Measurements from ENCODE around the gene TSTD1.
"Not testable (repeated sequence)": the region's sequence is repeated elsewhere in the genome, so short reads cannot be mapped to it uniquely, and the experiment has no call there.

Gene TSTD1

DNA sequence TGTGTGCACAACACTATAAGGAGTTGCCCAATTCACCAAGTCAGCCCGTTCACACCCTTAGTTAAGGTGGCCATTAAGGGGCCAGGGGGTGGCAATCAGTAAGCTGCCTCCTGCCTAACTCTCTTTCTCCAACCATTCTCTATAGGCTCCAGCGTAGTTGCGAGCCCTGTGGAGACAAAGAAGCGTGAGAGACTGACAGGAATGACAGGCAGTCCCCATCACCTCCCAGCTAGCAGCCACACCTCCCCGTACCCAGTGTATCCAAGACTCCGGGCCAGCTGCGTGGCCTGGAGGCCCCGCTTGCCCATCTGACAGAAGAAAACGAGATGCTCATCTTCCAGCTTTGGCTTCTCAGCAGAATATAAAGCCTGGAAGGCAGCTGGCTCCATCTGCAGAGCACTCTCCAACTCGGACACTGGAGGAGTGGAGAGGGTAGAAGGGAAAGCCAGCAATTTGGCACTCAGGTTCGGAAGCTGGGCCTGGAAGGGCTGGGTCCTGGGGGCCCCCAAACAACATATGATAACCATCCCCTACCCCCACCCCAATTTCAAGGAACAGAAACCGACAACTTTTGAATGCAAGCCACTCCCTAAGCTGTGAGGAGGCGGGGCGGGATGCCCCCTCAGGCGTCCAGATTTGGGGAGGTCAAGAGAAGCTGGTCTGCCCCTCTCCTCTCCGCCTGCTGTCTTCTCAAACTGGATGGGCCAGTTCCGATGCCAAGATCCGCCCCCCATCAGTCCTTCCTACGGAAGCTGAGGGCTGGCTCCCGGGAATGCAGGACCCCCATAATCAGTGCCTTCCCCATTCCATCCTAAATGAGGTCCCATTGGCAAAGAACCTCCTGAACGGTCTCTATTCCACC is 872 bp downstream of the TSTD1 start:
- TF ChIP-seq, protein P1, sequence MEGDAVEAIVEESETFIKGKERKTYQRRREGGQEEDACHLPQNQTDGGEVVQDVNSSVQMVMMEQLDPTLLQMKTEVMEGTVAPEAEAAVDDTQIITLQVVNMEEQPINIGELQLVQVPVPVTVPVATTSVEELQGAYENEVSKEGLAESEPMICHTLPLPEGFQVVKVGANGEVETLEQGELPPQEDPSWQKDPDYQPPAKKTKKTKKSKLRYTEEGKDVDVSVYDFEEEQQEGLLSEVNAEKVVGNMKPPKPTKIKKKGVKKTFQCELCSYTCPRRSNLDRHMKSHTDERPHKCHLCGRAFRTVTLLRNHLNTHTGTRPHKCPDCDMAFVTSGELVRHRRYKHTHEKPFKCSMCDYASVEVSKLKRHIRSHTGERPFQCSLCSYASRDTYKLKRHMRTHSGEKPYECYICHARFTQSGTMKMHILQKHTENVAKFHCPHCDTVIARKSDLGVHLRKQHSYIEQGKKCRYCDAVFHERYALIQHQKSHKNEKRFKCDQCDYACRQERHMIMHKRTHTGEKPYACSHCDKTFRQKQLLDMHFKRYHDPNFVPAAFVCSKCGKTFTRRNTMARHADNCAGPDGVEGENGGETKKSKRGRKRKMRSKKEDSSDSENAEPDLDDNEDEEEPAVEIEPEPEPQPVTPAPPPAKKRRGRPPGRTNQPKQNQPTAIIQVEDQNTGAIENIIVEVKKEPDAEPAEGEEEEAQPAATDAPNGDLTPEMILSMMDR (IDR thresholded peaks at IDR 0.05; ENCODE audit: low read depth, low read length, missing control alignments): no peak
- DNase-seq: no peak
- no peak overlapping the region for H3K27ac ChIP-seq
- no peaks in the 10 kb centered on the region for H3K27me3 ChIP-seq (replicated peaks)
- peak overlapping the region; percentile 54 for H3K4me3 ChIP-seq (ENCODE audit: low read depth, low read length)
- peaks cover 31% of the 10 kb centered on the region for H3K36me3 ChIP-seq (replicated peaks)
- in situ Hi-C loops (cut with HindIII; ENCODE audit: low pct_ligation_motif_present, low sequenced_read_pairs): loop anchor here (25.0 kb wide), 1 partner anchor 99 kb away; the partner anchor contains the start of gene DEDD

DNA sequence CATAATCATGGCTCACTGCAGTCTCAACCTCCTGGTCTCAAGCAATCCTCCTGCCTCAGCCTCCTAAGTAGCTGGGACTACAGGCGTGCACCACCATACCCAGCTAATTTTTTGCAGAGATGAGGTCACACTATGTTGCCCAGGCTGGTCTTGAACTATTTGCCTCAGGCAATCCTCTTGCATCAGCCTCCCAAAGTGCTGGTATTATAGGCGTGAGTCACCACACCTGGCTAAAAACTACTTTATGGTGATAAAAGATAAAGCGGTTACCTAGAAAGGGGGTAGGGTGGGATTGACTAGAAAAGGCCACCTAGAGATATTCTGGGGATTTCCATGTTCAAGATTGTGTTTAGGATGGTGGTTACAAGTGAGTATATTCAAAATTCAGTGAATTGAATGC is 5.0 kb downstream of the TSTD1 start:
- Histone ChIP-seq H3K4me3 (ENCODE audit: low read depth, low read length) (no peak overlapping the region), H3K27me3 (replicated peaks) (no peaks in the 10 kb centered on the region), H3K27ac (no peak overlapping the region), H3K36me3 (replicated peaks) (no peaks in the 10 kb centered on the region)
- in situ Hi-C loops (cut with HindIII; ENCODE audit: low pct_ligation_motif_present, low sequenced_read_pairs): loop anchor here (25.0 kb wide), 1 partner anchor 104 kb away; the partner anchor contains the start of gene DEDD
- TF ChIP-seq, protein P1 (IDR thresholded peaks at IDR 0.05; ENCODE audit: low read depth, low read length, missing control alignments): no peak
- no peak for DNase-seq

DNA sequence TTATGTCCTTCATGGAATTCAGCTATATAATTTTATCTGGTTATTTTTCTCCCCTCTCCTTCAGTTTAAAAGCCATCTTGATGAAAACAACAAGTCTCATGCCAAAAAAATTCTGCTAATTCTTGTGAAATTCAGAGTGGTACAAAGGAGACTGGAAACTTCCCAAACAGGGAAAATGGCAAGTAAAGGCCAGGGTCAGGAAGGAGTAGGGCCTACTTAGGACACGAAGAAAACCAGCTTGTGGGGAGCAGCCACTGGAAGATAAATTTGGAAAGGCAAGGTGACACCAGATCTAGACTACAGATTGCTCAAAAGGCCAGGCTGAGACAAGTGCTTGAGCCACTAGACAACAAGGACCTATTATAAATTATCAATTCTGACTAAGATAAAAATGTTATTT is 6.4 kb downstream of the TSTD1 start:
- Histone ChIP-seq H3K36me3 (replicated peaks) (no peaks in the 10 kb centered on the region), H3K4me3 (ENCODE audit: low read depth, low read length) (no peak overlapping the region), H3K27ac (no peak overlapping the region), H3K27me3 (replicated peaks) (no peaks in the 10 kb centered on the region)
- no peak for DNase-seq
- in situ Hi-C loops (cut with HindIII; ENCODE audit: low pct_ligation_motif_present, low sequenced_read_pairs): loop anchor here (25.0 kb wide), 1 partner anchor 105 kb away; the partner anchor contains the start of gene DEDD
- TF ChIP-seq, protein P1 (IDR thresholded peaks at IDR 0.05; ENCODE audit: low read depth, low read length, missing control alignments): no peak

DNA sequence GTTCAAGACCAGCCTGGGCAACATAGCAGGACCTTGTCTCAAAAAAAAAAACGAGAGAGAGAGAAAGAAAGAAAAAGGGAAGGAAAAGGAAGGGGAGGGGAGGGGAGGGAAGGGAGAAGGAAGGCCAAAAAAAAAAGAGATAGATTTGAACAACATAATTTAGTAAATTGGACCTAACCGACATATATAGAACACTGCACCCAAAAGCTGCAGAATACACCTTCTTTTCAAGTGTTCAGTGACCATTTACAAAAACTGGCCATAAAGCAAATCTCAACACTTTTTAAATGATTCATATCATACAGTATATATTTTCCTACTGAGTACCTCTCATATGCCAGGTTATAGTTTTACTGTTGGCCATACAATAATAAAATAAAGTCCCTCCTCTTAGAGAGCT is 6.9 kb downstream of the TSTD1 start:
- in situ Hi-C loops (cut with HindIII; ENCODE audit: low pct_ligation_motif_present, low sequenced_read_pairs): loop anchor here (25.0 kb wide), 1 partner anchor 105 kb away; the partner anchor contains the start of gene DEDD
- no peak for DNase-seq
- Histone ChIP-seq H3K27ac (no peak overlapping the region), H3K36me3 (replicated peaks) (no peaks in the 10 kb centered on the region), H3K27me3 (replicated peaks) (no peaks in the 10 kb centered on the region), H3K4me3 (ENCODE audit: low read depth, low read length) (no peak overlapping the region)
- TF ChIP-seq, protein P1 (IDR thresholded peaks at IDR 0.05; ENCODE audit: low read depth, low read length, missing control alignments): no peak

DNA sequence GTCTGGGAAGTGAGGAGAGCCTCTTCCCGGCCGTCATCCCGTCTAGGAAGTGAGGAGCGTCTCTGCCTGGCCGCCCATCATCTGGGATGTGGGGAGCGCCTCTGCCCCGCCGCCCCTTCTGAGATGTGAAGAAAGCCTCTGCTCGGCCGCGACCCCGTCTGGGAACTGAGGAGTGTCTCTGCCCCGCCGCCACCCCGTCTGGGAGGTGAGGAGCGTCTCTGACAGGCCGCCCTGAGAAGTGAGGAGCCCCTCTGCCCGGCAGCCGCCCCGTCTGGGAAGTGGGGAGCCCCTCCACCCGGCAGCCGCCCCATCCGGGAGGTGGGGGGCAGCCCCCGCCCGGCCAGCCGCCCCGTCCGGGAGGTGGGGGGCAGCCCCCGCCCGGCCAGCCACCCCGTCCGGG is 9.3 kb downstream of the TSTD1 start:
- H3K27ac ChIP-seq; H3K4me3 ChIP-seq (ENCODE audit: low read depth, low read length); DNase-seq; H3K27me3 ChIP-seq (replicated peaks); H3K36me3 ChIP-seq (replicated peaks): not testable (repeated sequence)
- in situ Hi-C loops (cut with HindIII; ENCODE audit: low pct_ligation_motif_present, low sequenced_read_pairs): loop anchor here (25.0 kb wide), 1 partner anchor 108 kb away; the partner anchor contains the start of gene DEDD

DNA sequence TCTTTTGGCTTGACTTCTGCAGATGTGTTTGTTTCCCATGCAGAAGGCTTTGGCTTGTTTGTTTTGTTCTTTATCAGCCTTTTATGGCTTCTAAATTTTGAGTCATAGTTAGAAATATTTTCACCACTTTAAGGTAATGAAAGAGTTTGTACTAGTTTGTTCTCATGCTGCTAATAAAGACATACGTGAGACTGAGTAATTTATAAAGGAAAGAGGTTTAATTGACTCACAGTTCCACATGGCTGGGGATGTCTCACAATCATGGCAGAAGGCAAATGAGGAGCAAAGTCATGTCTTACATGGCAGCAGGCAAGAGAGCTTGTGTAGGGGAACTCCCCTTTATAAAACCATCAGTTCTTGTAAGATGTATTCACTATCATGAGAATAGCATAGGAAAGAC is 11.8 kb downstream of the TSTD1 start:
- not testable (repeated sequence) for DNase-seq; H3K27ac ChIP-seq; H3K4me3 ChIP-seq (ENCODE audit: low read depth, low read length); H3K27me3 ChIP-seq (replicated peaks); H3K36me3 ChIP-seq (replicated peaks)
- in situ Hi-C loops (cut with HindIII; ENCODE audit: low pct_ligation_motif_present, low sequenced_read_pairs): loop anchor here (25.0 kb wide), 1 partner anchor 110 kb away; the partner anchor contains the start of gene DEDD

DNA sequence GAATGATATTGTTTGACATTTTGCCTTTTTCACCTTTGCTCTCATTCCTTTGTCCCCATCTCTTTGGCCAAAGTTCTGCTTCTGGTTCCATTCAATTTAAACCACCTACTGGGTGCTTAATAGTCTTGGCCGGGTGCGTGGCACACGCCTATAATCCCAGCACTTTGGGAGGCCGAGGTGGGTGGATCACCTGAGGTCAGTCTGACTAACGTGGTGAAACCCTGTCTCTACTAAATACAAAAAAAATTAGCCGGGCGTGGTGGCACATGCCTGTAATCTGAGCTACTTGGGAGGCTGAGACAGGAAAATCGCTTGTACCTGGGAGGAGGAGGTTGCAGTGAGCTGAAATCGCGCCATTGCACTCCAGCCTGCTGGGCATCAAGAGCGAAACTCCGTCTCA is 16.3 kb downstream of the TSTD1 start:
- H3K27ac ChIP-seq; DNase-seq; in situ Hi-C loops (cut with HindIII; ENCODE audit: low pct_ligation_motif_present, low sequenced_read_pairs); H3K4me3 ChIP-seq (ENCODE audit: low read depth, low read length); H3K27me3 ChIP-seq (replicated peaks); H3K36me3 ChIP-seq (replicated peaks): not testable (repeated sequence)
